HG03439 (cell line): ENCODE data around the gene SMIM1.

Experiments used
- ATAC-seq: cut with Tn5 transposase; IDR thresholded peaks from one replicate; pipeline ENCODE4 v1.9.1; 2021; ENCODE audit warnings: mild to moderate bottlenecking, moderate library complexity; ENCODE audit not compliant: unreplicated experiment

The SMIM1 gene

DNA sequence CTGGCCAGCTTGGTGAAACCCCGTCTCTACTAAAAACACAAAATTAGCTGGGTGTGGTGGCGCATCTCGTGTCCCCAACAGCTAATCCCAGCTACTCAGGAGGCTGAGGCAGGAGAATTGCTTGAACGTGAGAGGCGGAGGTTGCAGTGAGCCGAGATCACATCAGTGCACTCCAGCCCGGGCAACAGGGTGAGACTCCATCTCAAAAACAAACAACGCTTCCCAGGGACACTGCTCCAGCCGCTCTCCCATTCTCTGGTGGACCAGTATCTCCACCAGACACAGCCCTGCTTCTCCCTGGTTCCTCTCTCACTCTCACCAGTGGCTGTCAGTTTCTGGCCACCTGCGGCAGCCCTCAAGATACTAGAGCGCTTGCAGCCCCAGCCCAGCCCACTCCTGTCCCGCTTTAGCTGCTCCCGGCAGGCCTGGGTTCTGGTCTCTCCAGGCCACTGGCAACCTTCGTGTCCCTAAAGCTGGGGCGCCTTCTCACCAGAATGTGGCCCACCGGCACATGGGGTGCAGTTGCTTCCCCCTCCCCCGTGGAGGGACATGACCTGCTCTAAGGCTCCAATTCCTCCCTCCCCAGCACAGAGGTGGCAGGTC, 44.7 kb downstream of the SMIM1 start:
- no peak for ATAC-seq

- no peak for ATAC-seq
Measured at GRCh38 chr1:3817821-3818597, 45.5 kb downstream of the SMIM1 start.

DNA sequence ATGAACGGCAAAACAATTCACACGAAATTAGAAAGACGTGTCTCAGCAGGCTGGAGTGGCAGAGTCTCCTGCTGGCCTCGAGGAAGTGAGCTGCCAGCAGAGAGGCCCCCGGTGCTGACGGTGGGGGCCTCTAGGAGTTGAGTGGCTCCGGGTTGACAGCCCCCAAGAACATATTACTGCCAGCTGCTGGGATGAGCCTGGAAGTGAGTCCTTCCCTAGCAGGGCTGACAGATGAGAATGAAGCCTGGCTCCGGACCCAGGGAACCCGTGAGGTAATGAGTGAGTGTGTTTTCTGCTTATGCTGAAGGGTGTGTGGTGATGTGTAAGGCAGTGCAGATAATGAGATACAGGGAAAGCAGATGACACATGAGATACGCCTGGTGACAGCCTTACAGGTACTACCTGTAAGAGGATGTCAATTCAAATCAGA, 47.2 kb downstream of the SMIM1 start:
- ATAC-seq = no peak

- no peak for ATAC-seq
Measured at GRCh38 chr1:3820316-3820715, 47.8 kb downstream of the SMIM1 start.

DNA sequence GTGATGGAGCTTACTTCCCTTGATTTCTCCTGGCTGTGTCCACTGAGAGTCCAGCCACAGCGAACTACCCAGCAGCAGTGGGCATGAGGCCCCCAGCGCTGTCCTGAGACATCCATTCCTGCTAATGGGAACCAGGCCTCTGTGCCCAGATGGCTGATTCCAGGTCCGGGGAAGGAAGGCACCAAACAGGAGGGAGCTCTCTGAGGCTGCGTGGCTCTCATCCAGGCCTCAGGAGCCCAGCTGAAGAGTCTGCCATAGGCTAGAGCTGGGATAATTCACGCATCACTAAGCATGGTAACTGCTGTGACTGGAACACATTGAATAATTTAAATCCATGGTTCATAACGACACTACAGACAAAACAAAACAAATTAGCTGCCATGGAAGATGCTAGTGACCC, 48.5 kb downstream of the SMIM1 start:
- no peak for ATAC-seq

DNA sequence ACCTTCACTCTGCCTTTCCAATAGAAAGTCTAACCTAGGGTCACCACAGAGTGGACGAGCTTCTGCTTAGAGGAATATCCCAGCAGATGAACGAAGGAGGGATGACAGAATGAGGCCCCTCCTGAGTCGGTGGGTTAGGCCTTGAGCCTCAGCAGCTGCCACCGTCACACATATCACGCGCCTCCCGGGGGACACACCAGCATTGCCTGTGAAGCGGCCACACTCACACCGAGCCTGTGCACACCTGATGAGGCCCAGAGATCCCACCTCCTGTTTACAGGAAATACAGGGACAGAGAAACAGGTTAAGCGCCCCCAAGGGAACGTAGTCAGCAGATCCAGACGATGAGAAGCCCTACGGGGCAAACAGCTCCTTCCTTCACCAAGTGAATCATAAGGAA, 48.9 kb downstream of the SMIM1 start:
- no peak for ATAC-seq

GRCh38 chr1:3821908-3822307, 49.4 kb downstream of the SMIM1 start:
- ATAC-seq = no peak

GRCh38 chr1:3822421-3822820, 49.9 kb downstream of the SMIM1 start:
- no peak for ATAC-seq

DNA sequence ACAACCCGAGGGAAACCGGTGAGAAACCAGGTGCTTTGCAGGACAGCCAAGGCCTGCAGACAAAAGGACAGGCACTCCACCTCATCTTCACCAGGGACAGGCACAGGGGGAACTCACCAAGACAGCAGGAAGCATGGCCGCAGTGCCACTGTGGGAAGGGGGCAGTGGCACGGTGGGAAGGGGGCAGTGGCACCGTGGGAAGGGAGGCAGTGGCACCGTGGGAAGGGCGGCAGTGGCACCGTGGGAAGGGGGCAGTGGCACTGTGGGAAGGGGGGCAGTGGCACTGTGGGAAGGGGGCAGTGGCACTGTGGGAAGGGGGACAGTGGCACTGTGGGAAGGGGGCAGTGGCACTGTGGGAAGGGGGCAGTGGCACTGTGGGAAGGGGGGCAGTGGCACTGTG, 52.1 kb downstream of the SMIM1 start:
- ATAC-seq = no peak

- ATAC-seq = no peak
Measured at GRCh38 chr1:3825356-3825755, 52.8 kb downstream of the SMIM1 start.
